Cortex of kidney (tissue), 1 donor: ENCODE measurements around the gene CDC14A.

Source experiments
- DNase-seq: peaks from one replicate; lab custom pipeline; 2025; lab: John Stamatoyannopoulos, UW

Gene CDC14A

DNA sequence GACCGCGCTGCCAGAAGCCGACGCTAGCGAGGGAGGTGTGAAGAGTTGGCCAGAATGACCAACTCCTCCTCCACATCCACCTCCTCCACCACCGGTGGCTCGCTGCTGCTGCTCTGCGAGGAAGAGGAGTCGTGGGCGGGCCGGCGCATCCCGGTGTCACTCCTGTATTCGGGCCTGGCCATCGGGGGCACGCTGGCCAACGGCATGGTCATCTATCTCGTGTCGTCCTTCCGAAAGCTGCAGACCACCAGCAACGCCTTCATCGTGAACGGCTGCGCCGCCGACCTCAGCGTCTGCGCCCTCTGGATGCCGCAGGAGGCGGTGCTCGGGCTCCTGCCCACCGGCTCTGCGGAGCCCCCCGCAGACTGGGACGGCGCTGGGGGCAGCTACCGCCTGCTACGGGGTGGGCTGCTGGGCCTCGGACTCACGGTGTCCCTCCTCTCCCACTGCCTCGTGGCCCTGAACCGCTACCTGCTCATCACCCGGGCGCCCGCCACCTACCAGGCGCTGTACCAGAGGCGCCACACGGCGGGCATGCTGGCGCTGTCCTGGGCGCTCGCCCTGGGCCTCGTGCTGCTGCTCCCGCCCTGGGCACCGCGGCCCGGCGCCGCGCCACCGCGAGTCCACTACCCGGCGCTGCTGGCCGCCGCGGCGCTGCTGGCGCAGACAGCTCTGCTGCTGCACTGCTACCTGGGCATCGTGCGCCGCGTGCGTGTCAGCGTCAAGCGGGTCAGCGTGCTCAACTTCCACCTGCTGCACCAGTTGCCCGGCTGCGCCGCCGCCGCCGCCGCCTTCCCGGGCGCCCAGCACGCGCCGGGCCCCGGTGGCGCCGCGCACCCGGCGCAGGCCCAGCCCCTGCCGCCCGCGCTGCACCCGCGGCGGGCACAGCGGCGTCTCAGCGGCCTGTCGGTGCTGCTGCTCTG is 186.9 kb downstream of the CDC14A start:
- no peak for DNase-seq

DNA sequence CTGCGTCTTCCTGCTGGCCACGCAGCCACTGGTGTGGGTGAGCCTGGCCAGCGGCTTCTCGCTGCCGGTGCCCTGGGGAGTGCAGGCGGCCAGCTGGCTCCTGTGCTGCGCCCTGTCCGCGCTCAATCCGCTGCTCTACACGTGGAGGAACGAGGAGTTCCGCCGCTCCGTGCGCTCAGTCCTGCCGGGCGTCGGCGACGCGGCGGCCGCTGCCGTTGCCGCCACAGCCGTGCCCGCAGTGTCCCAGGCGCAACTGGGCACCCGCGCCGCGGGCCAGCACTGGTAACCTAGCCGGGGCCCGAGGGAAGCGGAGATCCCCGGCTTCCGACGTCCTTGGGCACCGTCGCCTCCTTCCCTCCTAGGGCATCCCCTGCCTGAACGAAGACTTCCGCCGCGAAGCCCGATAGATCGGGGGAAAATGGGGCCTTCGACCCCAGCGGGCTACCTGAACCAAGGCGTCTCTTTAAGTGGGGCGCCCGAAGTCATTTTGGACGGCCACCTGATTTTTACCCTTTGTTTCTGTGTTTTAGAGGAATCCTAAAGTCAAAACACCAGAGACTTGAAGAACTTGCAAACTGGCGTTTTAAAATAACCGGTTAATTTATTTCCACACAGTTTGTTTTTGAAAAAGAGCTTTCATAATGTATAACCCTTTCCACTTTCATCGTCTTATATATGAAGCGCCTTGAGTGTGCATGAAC is 187.7 kb downstream of the CDC14A start:
- DNase-seq = no peak

DNA sequence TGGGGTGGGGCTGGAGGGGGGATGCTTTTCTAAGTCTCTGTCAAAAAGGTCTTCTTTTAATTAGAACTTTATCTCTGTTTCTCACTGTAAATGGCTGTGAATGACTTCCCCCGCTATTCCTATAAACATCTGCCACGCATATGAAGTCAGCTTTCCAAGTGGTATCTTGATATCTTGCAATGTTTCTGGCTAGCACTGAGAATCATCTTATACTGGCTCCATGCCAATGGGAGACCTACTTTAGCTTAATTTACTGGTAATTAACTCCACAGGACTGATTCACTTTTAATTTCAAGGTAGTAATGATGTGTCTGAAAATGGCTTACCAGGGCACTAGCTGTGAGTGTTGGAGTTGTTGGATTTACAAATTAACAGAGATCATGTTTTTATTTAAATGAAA is 190.0 kb downstream of the CDC14A start:
- no peak for DNase-seq

DNA sequence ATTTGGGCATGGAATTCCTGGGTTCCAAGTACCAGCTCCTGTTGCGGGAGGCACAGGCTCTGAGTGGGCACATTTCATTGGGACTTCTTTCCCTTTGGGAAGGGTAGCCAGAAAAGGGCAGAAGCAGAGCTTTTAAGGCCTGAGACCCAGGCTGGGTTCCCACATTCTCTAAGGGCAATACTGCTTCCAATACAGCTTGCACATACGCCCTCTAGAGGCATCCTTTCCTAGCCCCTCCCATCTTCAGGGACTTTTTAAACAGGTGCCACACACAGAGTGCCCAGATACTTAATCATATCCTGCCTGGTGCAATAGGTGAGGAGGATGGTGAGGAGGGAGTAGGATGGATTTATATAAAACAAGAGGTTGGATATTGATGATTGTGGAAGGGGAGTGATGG is 191.3 kb downstream of the CDC14A start:
- DNase-seq = no peak

DNA sequence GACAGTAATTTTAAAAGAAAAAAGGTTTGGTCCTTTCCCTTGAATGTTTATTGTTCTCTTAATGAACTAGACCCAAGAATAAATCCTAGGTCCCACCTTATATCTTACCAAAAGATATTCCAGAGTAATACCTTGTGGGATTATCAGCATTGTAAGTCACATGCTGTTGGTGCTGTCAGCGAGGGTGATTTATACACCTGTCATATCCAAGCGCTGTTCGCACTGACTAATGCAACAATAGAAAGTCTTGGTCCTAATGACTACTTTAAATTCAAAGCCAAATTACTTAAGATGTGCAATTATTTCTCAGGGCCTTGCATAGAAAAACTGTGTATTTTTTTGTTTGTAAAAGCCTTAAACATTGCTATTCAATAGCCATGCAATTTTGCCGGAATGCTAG is 192.5 kb downstream of the CDC14A start:
- DNase-seq = no peak

DNA sequence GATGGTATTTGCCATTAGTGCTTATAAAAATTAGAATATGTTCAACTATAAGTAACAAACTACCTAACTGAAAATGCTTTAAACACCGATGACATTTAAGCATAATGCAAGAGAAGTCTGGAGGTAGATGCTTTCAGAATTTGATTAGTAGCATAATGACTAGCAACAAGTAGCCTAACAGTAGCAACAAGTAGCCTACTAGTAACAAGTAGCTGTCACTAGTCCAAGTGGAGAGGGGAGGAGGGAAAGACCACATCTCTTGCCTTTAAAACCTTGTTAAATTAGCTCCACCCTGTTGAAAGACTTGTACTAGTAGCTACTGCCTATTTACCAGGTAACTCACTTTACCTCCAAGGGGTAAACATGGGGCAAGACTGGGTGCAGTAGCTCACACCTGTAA is 193.5 kb downstream of the CDC14A start:
- DNase-seq = no peak

DNA sequence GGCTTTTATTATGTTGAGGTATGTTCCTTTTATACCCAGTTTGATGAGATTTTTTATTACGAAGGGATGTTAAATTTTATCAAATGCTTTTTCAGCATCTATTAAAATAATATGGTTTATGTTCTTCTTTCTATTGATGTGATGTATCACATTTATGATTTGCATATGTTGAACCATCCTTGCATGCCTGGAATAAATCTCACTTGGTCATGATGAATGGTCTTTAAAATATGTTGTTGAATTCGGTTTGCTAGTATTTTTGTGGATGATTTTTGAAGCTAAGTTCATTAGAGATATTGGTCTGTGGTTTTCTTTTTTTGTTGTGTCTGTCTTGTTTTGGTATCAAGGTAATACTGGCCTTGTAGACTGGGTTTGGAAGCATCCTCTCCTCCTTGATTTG is 199.7 kb downstream of the CDC14A start:
- DNase-seq = no peak

DNA sequence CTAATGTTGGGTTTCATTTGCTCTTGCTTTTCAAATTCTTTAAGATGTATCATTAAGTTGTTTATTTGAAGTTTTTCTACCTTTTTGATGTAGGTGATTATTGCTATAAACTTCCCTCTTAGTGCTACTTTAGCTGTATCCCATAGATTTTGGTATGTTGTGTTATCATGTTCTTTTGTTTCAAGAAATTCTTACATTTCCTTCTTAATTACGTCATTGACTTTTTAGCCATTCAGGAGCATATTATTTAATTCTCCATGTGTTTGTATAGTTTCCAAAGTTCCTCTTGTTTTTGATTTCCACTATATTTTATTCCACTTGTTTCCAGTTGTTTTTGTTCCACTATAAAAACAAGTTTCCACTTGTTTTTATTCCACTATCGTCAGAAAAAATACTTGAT is 200.6 kb downstream of the CDC14A start:
- no peak for DNase-seq

DNA sequence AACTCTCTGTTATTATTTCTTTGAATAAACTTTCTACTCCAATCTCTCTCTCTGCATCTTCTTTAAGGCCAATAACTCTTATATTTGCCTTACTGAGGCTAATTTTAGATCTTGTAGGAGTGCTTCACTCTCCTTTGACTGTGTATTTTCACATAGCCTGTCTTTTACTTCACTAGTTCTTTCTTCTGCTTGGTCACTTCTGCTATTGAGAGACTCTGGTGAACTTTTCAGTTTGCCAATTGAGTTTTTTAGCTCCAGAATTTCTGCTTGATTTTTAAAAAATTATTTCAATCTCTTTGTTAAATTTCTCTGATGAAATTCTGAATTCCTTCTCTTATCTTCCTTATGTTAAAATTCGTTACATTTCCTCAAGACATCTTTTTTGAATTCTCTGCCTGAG is 203.9 kb downstream of the CDC14A start:
- no peak for DNase-seq

DNA sequence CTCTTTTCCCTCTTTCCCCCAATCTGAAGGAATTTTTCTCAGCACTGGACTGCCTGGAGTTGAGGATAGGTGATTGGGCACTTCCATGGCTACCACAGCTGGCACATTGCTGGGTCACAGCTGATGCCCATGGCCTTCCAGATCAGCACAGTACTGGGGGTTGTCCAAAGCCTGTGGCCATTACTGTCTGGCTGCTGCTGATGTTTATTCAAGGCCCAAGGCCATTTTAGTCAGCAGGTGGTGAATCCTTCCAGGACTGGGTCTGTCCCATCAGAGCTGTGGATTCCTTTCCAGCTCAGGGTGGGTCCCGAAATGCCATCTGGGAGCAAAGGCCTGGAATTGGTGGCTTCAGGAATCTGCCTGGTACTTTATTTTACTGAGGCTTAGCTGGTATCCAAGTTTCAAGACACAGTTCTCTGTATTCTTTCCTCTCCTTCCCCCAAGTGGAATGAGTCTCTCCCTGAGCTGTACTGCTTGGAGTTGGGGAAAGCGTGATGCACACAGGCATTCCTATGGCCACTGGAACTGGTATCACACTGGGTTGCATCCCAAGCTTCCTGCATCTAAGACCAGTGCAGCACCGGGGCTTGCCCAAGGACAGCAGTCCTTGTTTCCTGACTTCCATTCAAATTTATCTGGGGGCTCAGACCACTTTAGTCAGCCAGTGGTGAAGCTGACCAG is 204.8 kb downstream of the CDC14A start:
- DNase-seq = no peak

DNA sequence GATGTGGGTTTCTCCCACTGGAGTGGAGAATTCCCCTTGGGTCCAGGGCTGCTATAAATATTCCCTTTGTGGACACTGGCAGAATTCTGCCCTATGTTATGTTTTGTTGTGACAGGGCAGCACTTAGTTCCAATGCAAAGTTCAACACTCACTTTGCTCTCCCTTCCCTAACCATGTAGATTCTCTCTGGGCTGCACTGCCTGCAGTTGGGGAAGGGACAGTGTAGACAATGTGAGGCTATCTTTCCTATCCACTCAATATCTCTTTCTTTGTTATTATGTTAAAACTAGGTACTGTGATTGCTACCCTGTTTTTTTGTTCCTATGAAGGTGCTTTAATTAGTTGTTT is 205.3 kb downstream of the CDC14A start:
- DNase-seq = no peak

DNA sequence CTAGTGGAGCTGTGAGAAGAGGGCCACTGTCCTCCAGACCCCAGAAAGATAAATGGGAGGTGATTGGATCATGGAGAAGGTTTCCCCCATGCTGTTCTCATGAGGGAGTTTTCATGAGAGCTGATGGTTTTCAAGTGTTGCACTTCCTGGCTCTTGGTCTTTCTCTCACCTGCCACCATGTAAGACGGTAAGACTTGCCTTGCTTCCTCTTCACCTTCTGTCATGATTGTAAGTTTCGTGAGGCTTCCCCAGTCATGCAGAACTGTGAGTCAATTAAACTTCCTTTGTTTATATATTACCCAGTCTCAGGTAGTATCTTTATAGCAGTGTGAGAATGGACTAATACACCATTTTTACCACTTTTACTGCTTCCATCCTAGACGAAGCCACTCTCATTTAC is 213.2 kb downstream of the CDC14A start:
- no peak for DNase-seq

DNA sequence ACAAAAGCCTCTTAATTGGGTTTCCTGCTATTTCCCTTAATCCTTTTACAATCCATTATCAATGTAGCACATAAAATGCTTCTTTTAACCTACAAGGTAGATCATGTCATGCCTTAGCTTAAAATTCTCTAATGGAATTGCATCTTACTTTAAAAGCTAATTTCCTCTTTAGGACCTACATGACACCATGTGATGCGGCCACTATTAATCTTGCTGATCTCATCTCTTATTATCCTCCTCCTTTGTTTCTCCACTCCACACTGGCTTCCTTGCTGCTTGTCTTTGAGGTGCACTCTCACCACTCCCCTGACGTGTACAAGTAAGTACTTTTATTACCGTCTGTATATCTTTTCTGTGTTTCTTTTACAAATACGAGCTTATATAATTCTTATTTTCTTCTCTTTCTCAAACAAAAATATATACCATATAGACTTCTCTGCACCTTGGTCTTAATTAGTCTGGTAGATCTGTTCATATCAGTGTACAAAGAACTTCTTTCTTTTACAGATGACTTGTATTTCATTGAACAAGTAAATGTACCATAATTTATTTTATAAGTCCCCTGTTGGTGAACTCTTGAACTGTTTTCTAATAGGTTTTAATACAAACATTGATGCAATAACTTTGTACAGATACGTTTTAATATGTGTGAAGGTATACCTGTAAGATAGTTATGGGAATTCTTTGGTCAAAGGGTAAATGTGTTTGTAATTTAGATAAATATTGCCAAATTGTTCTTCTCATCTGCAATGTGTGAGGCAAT is 213.8 kb downstream of the CDC14A start:
- no peak for DNase-seq

DNA sequence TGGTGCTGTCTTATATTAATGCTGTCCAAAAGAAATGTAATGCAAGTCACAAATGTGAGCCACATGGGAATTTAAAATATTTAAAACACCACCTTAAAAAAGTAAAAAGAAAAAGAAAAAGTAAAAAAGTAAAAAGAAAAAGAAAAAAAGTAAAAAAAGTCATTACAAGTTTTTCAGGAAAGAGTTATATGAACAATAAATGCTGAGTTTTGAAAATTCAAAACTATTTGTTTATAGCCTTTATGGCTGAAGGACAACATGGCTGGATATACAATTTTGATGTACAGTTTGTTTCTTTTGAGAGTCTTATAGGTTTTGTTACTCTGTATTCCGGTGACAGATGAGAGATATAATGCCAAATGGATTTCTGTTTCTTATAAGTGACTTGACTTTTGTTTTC is 214.8 kb downstream of the CDC14A start:
- no peak for DNase-seq
